ENCODE results near the gene EPHB1. TPM values are rescaled to one million over a fixed set of nuclear protein-coding genes. Genes with fewer than 3 reads are reported as not detected.

Gene EPHB1
- polyA plus RNA-seq, 1 of the 3 experiments (the other 2 are of a cell fraction) = 1.2 TPM

- Histone ChIP-seq H4K20me1 (ENCODE audit: insufficient read depth) (no peaks in the 10 kb centered on the region; the same call in 1 of the 2 replicates), H3K79me2 (ENCODE audit: insufficient read depth) (no peaks in the 10 kb centered on the region), H3K4me3 (ENCODE audit: low read depth in 2 of 2, low read length in 1 of 2) (no peak overlapping the region), H3K4me1 (ENCODE audit: control insufficient read depth in 1 of 2, insufficient read depth in 2 of 2, low read depth in 1 of 2, low read length in 1 of 2) (no peaks in the 10 kb centered on the region), H2AFZ (ENCODE audit: low read depth) (no peak overlapping the region), H3F3A (replicated peaks; ENCODE audit: insufficient read depth) (no peaks in the 10 kb centered on the region), H3K9me3 (no peaks in the 10 kb centered on the region), H3K27me3 (ENCODE audit: insufficient read depth) (no peaks in the 10 kb centered on the region), H3K36me3 (replicated peaks in 1 of 2; ENCODE audit: control insufficient read depth in 1 of 2, insufficient read depth in 2 of 2, low read length in 1 of 2) (no peaks in the 10 kb centered on the region), H3K4me2 (no peak overlapping the region), H3K9me2 (no peaks in the 10 kb centered on the region), H3K9ac (no peak overlapping the region), H3K27ac (ENCODE audit: low read depth in 2 of 2, low read length in 1 of 2) (no peak overlapping the region)
- ChIA-PET CTCF (no interaction called here), POLR2A (no interaction called here)
- WGBS (ENCODE audit: low lambda C conversion rate) = 29% methylated on average over 6 of the region's 6 CpGs
- no peak for DNase-seq
- no peak for TF ChIP-seq RCOR1 (IDR thresholded peaks at IDR 0.05; ENCODE audit: low read length)
- TF ChIP-seq, protein P1, sequence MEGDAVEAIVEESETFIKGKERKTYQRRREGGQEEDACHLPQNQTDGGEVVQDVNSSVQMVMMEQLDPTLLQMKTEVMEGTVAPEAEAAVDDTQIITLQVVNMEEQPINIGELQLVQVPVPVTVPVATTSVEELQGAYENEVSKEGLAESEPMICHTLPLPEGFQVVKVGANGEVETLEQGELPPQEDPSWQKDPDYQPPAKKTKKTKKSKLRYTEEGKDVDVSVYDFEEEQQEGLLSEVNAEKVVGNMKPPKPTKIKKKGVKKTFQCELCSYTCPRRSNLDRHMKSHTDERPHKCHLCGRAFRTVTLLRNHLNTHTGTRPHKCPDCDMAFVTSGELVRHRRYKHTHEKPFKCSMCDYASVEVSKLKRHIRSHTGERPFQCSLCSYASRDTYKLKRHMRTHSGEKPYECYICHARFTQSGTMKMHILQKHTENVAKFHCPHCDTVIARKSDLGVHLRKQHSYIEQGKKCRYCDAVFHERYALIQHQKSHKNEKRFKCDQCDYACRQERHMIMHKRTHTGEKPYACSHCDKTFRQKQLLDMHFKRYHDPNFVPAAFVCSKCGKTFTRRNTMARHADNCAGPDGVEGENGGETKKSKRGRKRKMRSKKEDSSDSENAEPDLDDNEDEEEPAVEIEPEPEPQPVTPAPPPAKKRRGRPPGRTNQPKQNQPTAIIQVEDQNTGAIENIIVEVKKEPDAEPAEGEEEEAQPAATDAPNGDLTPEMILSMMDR (IDR thresholded peaks at IDR 0.05) = peak; percentile 27; the same call in 1 of the 2 replicates
Observed at GRCh38 chr3:134885877-134886621, 91.0 kb downstream of the EPHB1 start.

GRCh38 chr3:134886991-134887390, 91.9 kb downstream of the EPHB1 start:
- no peak for TF ChIP-seq ELF1 (IDR thresholded peaks at IDR 0.05)
- TF ChIP-seq EP300 (IDR thresholded peaks at IDR 0.05; ENCODE audit: borderline replicate concordance in 1 of 2, low read depth in 1 of 2, low read length in 1 of 2) = no peak
- no peak for TF ChIP-seq RAD21 (IDR thresholded peaks at IDR 0.05; ENCODE audit: low read length)
- TF ChIP-seq, protein P2, sequence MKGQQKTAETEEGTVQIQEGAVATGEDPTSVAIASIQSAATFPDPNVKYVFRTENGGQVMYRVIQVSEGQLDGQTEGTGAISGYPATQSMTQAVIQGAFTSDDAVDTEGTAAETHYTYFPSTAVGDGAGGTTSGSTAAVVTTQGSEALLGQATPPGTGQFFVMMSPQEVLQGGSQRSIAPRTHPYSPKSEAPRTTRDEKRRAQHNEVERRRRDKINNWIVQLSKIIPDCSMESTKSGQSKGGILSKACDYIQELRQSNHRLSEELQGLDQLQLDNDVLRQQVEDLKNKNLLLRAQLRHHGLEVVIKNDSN (IDR thresholded peaks at IDR 0.05; ENCODE audit: borderline replicate concordance, low read depth) = no peak
- TF ChIP-seq, protein P3, sequence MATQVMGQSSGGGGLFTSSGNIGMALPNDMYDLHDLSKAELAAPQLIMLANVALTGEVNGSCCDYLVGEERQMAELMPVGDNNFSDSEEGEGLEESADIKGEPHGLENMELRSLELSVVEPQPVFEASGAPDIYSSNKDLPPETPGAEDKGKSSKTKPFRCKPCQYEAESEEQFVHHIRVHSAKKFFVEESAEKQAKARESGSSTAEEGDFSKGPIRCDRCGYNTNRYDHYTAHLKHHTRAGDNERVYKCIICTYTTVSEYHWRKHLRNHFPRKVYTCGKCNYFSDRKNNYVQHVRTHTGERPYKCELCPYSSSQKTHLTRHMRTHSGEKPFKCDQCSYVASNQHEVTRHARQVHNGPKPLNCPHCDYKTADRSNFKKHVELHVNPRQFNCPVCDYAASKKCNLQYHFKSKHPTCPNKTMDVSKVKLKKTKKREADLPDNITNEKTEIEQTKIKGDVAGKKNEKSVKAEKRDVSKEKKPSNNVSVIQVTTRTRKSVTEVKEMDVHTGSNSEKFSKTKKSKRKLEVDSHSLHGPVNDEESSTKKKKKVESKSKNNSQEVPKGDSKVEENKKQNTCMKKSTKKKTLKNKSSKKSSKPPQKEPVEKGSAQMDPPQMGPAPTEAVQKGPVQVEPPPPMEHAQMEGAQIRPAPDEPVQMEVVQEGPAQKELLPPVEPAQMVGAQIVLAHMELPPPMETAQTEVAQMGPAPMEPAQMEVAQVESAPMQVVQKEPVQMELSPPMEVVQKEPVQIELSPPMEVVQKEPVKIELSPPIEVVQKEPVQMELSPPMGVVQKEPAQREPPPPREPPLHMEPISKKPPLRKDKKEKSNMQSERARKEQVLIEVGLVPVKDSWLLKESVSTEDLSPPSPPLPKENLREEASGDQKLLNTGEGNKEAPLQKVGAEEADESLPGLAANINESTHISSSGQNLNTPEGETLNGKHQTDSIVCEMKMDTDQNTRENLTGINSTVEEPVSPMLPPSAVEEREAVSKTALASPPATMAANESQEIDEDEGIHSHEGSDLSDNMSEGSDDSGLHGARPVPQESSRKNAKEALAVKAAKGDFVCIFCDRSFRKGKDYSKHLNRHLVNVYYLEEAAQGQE (IDR thresholded peaks at IDR 0.05; ENCODE audit: low read depth, low read length) = no peak
- no peak for TF ChIP-seq YY1 (IDR thresholded peaks at IDR 0.05; ENCODE audit: low read depth)
- TF ChIP-seq, protein P1 (IDR thresholded peaks at IDR 0.05) = no peak
- Histone ChIP-seq H3K79me2 (ENCODE audit: insufficient read depth) (no peaks in the 10 kb centered on the region), H4K20me1 (ENCODE audit: insufficient read depth) (no peaks in the 10 kb centered on the region; the same call in 1 of the 2 replicates), H3K9me3 (no peaks in the 10 kb centered on the region), H3K27ac (ENCODE audit: low read depth in 2 of 2, low read length in 1 of 2) (no peak overlapping the region), H3K4me2 (no peak overlapping the region), H3K36me3 (replicated peaks in 1 of 2; ENCODE audit: control insufficient read depth in 1 of 2, insufficient read depth in 2 of 2, low read length in 1 of 2) (no peaks in the 10 kb centered on the region), H3K27me3 (ENCODE audit: insufficient read depth) (no peaks in the 10 kb centered on the region), H3K4me1 (ENCODE audit: control insufficient read depth in 1 of 2, insufficient read depth in 2 of 2, low read depth in 1 of 2, low read length in 1 of 2) (no peaks in the 10 kb centered on the region), H2AFZ (ENCODE audit: low read depth) (no peak overlapping the region), H3K9ac (no peak overlapping the region), H3K9me2 (no peaks in the 10 kb centered on the region), H3F3A (replicated peaks; ENCODE audit: insufficient read depth) (no peaks in the 10 kb centered on the region), H3K4me3 (ENCODE audit: low read depth in 2 of 2, low read length in 1 of 2) (no peak overlapping the region)
- ChIA-PET CTCF (interaction anchor here (1.1 kb wide), 1 partner anchor 9 kb away, joined by 3 read pairs; no protein-coding TSS in a partner anchor), POLR2A (no interaction called here)
- 35% methylated on average over 4 of the region's 4 CpGs for WGBS (ENCODE audit: low lambda C conversion rate)
- DNase-seq = no peak
